Measurements from ENCODE around the gene MRPS9.

GRCh38 chr2:105110295-105110829 lies 72.5 kb downstream of the MRPS9 start:
- no peak for TF ChIP-seq POLR2A (IDR thresholded peaks at IDR 0.05)
- no peak for TF ChIP-seq CTCF (IDR thresholded peaks at IDR 0.05)

All from testis (tissue), 2 donors.